ENCODE results near the gene L2HGDH. TPM values are rescaled to one million over a fixed set of nuclear protein-coding genes. Genes with fewer than 3 reads are reported as not detected.

L2HGDH gene
- total RNA-seq, 1 experiment from 2014 or later: 32.9 TPM

DNA sequence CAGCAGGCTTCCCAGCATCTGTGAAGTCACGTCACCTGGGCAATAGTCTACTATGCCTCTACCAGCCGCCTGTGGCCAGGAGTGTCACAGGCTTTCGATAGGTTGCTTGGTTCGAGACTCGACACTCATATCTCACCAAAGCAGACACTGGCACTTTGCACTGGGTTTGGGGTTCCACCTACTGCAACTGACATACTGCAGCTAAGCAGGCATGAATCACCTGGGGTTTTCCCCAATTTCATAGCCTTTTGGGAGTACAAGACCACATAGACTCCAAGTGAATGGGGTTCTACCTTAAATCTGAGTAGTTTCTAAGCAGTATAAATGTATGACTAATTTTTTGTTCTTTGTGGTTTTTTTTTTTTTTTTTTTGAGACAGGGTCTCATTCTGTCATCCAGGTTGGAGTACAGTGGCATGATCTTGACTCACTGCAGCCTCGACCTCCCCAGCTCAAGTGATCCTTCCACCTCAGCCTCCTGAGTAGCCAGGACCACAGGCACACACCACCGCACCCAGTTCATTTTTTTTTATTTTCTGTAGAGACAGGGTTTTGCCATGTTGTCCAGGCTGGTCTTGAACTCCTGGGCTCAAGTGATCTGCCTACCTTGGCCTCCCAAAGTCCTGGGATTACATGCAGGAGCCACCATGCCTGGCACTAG, 32.2 kb upstream of the L2HGDH start:
- Histone ChIP-seq H3K27ac (ENCODE audit: low read length) (no peak overlapping the region), H2AFZ (ENCODE audit: low read length) (no peak overlapping the region), H3K79me2 (ENCODE audit: low read length) (no peaks in the 10 kb centered on the region), H3K27me3 (ENCODE audit: low read length) (no peaks in the 10 kb centered on the region), H3K9me2 (replicated peaks; ENCODE audit: insufficient read depth, low read length) (no peaks in the 10 kb centered on the region), H3K4me3 (ENCODE audit: low read length) (no peak overlapping the region), H3K9ac (ENCODE audit: low read length) (no peak overlapping the region), H4K20me1 (ENCODE audit: insufficient read depth, low read depth, low read length) (no peaks in the 10 kb centered on the region), H3K36me3 (ENCODE audit: insufficient read depth, low read length) (no peaks in the 10 kb centered on the region), H3K4me1 (ENCODE audit: low read length) (peaks cover 27% of the 10 kb centered on the region), H3K4me2 (ENCODE audit: low read depth, low read length, poor library complexity, severe bottlenecking) (no peak overlapping the region), H3K9me3 (ENCODE audit: low read length) (no peaks in the 10 kb centered on the region)
- DNase-seq: no peak

- Histone ChIP-seq H2AFZ (ENCODE audit: low read length) (no peak overlapping the region), H3K79me2 (ENCODE audit: low read length) (no peaks in the 10 kb centered on the region), H3K4me1 (ENCODE audit: low read length) (peaks cover 27% of the 10 kb centered on the region), H3K36me3 (ENCODE audit: insufficient read depth, low read length) (no peaks in the 10 kb centered on the region), H3K9me3 (ENCODE audit: low read length) (no peaks in the 10 kb centered on the region), H3K4me2 (ENCODE audit: low read depth, low read length, poor library complexity, severe bottlenecking) (peak overlapping the region; percentile 51), H3K27ac (ENCODE audit: low read length) (no peak overlapping the region), H3K9ac (ENCODE audit: low read length) (no peak overlapping the region), H4K20me1 (ENCODE audit: insufficient read depth, low read depth, low read length) (no peaks in the 10 kb centered on the region), H3K4me3 (ENCODE audit: low read length) (no peak overlapping the region), H3K27me3 (ENCODE audit: low read length) (no peaks in the 10 kb centered on the region), H3K9me2 (replicated peaks; ENCODE audit: insufficient read depth, low read length) (no peaks in the 10 kb centered on the region)
- no peak for DNase-seq
Measured at GRCh38 chr14:50343434-50343833, 31.4 kb upstream of the L2HGDH start.

GRCh38 chr14:50342221-50343078, 30.4 kb upstream of the L2HGDH start:
- Histone ChIP-seq H3K9me3 (ENCODE audit: low read length) (no peaks in the 10 kb centered on the region), H3K27ac (ENCODE audit: low read length) (no peak overlapping the region), H3K9ac (ENCODE audit: low read length) (peak overlapping the region; percentile 42), H3K4me3 (ENCODE audit: low read length) (peak overlapping the region; percentile 28), H2AFZ (ENCODE audit: low read length) (no peak overlapping the region), H3K36me3 (ENCODE audit: insufficient read depth, low read length) (no peaks in the 10 kb centered on the region), H3K79me2 (ENCODE audit: low read length) (no peaks in the 10 kb centered on the region), H3K9me2 (replicated peaks; ENCODE audit: insufficient read depth, low read length) (no peaks in the 10 kb centered on the region), H4K20me1 (ENCODE audit: insufficient read depth, low read depth, low read length) (no peaks in the 10 kb centered on the region), H3K27me3 (ENCODE audit: low read length) (no peaks in the 10 kb centered on the region), H3K4me1 (ENCODE audit: low read length) (peaks cover 27% of the 10 kb centered on the region), H3K4me2 (ENCODE audit: low read depth, low read length, poor library complexity, severe bottlenecking) (peak overlapping the region; percentile 51)
- peak; percentile 80 for DNase-seq

DNA sequence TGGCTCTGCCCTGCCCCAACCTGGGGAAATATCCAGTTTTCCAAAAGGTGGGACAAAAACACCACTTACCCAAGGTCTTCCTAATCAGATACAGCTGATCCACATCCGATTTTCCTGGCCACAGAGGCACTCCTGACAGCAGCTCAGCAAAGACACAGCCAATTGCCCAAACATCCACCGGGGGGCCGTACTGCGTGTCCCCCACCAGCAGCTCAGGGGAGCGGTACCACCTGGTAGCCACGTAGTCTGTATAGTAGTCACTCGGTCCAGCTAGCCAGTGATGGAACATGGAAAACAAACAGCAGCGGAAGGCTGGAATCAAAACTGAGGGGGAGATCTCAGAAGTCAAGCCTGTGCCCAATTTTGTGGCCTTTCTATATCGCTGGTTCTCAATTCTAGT, 28.9 kb upstream of the L2HGDH start:
- Histone ChIP-seq H2AFZ (ENCODE audit: low read length) (no peak overlapping the region), H3K36me3 (ENCODE audit: insufficient read depth, low read length) (no peaks in the 10 kb centered on the region), H3K79me2 (ENCODE audit: low read length) (no peaks in the 10 kb centered on the region), H3K27ac (ENCODE audit: low read length) (no peak overlapping the region), H3K9me2 (replicated peaks; ENCODE audit: insufficient read depth, low read length) (no peaks in the 10 kb centered on the region), H3K4me1 (ENCODE audit: low read length) (peaks cover 33% of the 10 kb centered on the region), H3K9me3 (ENCODE audit: low read length) (no peaks in the 10 kb centered on the region), H4K20me1 (ENCODE audit: insufficient read depth, low read depth, low read length) (no peaks in the 10 kb centered on the region), H3K4me2 (ENCODE audit: low read depth, low read length, poor library complexity, severe bottlenecking) (no peak overlapping the region), H3K9ac (ENCODE audit: low read length) (no peak overlapping the region), H3K27me3 (ENCODE audit: low read length) (no peaks in the 10 kb centered on the region), H3K4me3 (ENCODE audit: low read length) (no peak overlapping the region)
- peak; percentile 65 for DNase-seq

GRCh38 chr14:50340045-50340444, 28.0 kb upstream of the L2HGDH start:
- Histone ChIP-seq H2AFZ (ENCODE audit: low read length) (no peak overlapping the region), H4K20me1 (ENCODE audit: insufficient read depth, low read depth, low read length) (no peaks in the 10 kb centered on the region), H3K9ac (ENCODE audit: low read length) (no peak overlapping the region), H3K36me3 (ENCODE audit: insufficient read depth, low read length) (no peaks in the 10 kb centered on the region), H3K9me3 (ENCODE audit: low read length) (no peaks in the 10 kb centered on the region), H3K9me2 (replicated peaks; ENCODE audit: insufficient read depth, low read length) (no peaks in the 10 kb centered on the region), H3K27ac (ENCODE audit: low read length) (no peak overlapping the region), H3K4me2 (ENCODE audit: low read depth, low read length, poor library complexity, severe bottlenecking) (no peak overlapping the region), H3K79me2 (ENCODE audit: low read length) (no peaks in the 10 kb centered on the region), H3K4me1 (ENCODE audit: low read length) (peaks cover 30% of the 10 kb centered on the region), H3K4me3 (ENCODE audit: low read length) (no peak overlapping the region), H3K27me3 (ENCODE audit: low read length) (no peaks in the 10 kb centered on the region)
- DNase-seq: no peak

DNA sequence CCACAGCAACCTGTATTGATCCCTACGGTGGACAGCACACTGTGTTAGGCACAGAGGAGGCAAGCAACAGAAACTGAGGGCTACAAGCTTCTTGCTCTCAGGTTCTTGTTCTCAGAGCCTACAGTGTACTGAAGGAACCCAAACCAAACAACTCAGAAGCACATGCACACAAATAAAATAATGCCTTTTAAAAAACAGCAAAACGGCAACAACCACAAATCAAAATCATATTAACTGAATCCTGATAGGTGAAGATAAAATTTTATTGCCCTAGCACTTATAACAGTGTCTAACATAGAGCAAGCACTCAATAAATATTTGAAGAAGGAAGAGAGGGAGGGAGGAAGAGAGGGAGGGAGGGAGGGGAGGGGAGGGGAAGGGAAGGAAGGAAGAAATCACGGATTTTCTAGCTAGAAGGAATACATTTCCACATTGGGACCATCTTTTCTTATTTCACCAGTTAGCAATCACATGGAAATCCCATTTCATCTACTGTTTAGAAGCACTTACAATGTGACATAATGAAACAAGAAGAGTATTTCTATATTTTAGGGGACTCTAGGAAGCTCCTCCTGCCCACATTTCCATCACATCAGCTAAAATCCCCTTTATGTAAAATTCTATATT, 27.3 kb upstream of the L2HGDH start:
- Histone ChIP-seq H3K4me1 (ENCODE audit: low read length) (peaks cover 27% of the 10 kb centered on the region), H4K20me1 (ENCODE audit: insufficient read depth, low read depth, low read length) (no peaks in the 10 kb centered on the region), H3K9me2 (replicated peaks; ENCODE audit: insufficient read depth, low read length) (no peaks in the 10 kb centered on the region), H2AFZ (ENCODE audit: low read length) (no peak overlapping the region), H3K9ac (ENCODE audit: low read length) (no peak overlapping the region), H3K79me2 (ENCODE audit: low read length) (no peaks in the 10 kb centered on the region), H3K36me3 (ENCODE audit: insufficient read depth, low read length) (no peaks in the 10 kb centered on the region), H3K4me3 (ENCODE audit: low read length) (no peak overlapping the region), H3K27ac (ENCODE audit: low read length) (no peak overlapping the region), H3K4me2 (ENCODE audit: low read depth, low read length, poor library complexity, severe bottlenecking) (no peak overlapping the region), H3K27me3 (ENCODE audit: low read length) (no peaks in the 10 kb centered on the region), H3K9me3 (ENCODE audit: low read length) (no peaks in the 10 kb centered on the region)
- DNase-seq: no peak

DNA sequence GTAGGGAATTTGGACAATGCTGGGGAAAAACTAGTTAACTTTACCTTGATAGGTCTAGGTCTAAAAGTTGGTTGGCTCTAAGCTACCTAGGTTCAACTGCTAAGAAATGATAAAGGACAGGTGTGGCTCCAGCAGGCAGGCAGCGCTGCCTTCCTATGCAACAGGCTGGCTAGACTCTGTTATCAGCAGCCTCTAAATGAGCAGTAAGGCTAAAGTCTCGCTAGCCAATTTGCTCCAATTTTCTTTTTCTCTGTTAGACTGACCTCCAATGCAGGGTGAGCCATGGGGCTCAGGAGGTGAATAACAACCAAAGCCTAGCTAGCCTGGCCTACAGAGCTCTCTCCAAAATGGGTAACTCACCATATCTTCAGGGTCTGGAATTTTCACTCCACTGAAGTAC, 26.6 kb upstream of the L2HGDH start:
- Histone ChIP-seq H3K9me3 (ENCODE audit: low read length) (no peaks in the 10 kb centered on the region), H3K9ac (ENCODE audit: low read length) (no peak overlapping the region), H3K79me2 (ENCODE audit: low read length) (no peaks in the 10 kb centered on the region), H3K4me1 (ENCODE audit: low read length) (peaks cover 23% of the 10 kb centered on the region), H2AFZ (ENCODE audit: low read length) (no peak overlapping the region), H4K20me1 (ENCODE audit: insufficient read depth, low read depth, low read length) (no peaks in the 10 kb centered on the region), H3K27ac (ENCODE audit: low read length) (no peak overlapping the region), H3K9me2 (replicated peaks; ENCODE audit: insufficient read depth, low read length) (no peaks in the 10 kb centered on the region), H3K27me3 (ENCODE audit: low read length) (no peaks in the 10 kb centered on the region), H3K36me3 (ENCODE audit: insufficient read depth, low read length) (no peaks in the 10 kb centered on the region), H3K4me3 (ENCODE audit: low read length) (no peak overlapping the region), H3K4me2 (ENCODE audit: low read depth, low read length, poor library complexity, severe bottlenecking) (no peak overlapping the region)
- DNase-seq: no peak

Measured in Karpas-422 (cell line).